Neural progenitor cell (in vitro differentiated cells): ENCODE data around the gene MAOB. TPM values are rescaled to one million over a fixed set of nuclear protein-coding genes. Genes with fewer than 3 reads are reported as not detected.

Experiments
- DNase-seq: peaks from one replicate; pipeline ENCODE4 v3.0.0-alpha.2; 2016; ENCODE audit warnings: low spot score
- H2AFZ ChIP-seq: fragments of 200-600 bp; sonication (generic); replicated peaks from 2 replicates; pipeline ENCODE4 v1.6.1; 2016; ENCODE audit warnings: antibody characterized with exemption
- H3F3A ChIP-seq: fragments of 200-600 bp; sonication (generic); 2 replicates; pipeline ENCODE4 v1.6.1; 2016; ENCODE audit warnings: antibody characterized with exemption, low read depth
- H3K27ac ChIP-seq: fragments of 200-600 bp; sonication (generic); 2 replicates; pipeline ENCODE4 v1.5.1; 2016; ENCODE audit warnings: mild to moderate bottlenecking
- H3K27me3 ChIP-seq: fragments of 200-600 bp; sonication (generic); 2 replicates; pipeline ENCODE4 v1.6.1; 2016; ENCODE audit warnings: mild to moderate bottlenecking, moderate library complexity
- H3K36me3 ChIP-seq: fragments of 200-600 bp; sonication (generic); 2 replicates; pipeline ENCODE4 v1.5.1; 2016
- H3K4me1 ChIP-seq: fragments of 200-600 bp; sonication (generic); 2 replicates; pipeline ENCODE4 v1.6.1; 2016; ENCODE audit warnings: mixed run types
- H3K4me2 ChIP-seq: fragments of 200-600 bp; sonication (generic); 2 replicates; pipeline ENCODE4 v1.6.1; 2016
- H3K4me3 ChIP-seq: fragments of 200-600 bp; sonication (generic); 2 replicates; pipeline ENCODE4 v1.5.1; 2016
- H3K79me2 ChIP-seq: fragments of 200-600 bp; sonication (generic); 2 replicates; pipeline ENCODE4 v1.6.1; 2016; ENCODE audit warnings: low read depth
- H3K9ac ChIP-seq: fragments of 200-600 bp; sonication (generic); 2 replicates; pipeline ENCODE4 v1.6.1; 2016
- H3K9me3 ChIP-seq: fragments of 200-600 bp; sonication (generic); 2 replicates; pipeline ENCODE4 v1.5.1; 2016; ENCODE audit warnings: low read depth
- H4K20me1 ChIP-seq: fragments of 200-600 bp; sonication (generic); 2 replicates; pipeline ENCODE4 v1.6.1; 2016; ENCODE audit warnings: low read depth
- H3K27ac Mint-ChIP-seq: 3 replicates; pipeline ENCODE4 v1.8.0; 2021; ENCODE audit warnings: mixed read lengths
- H3K27me3 Mint-ChIP-seq: 2 replicates; pipeline ENCODE4 v1.8.0; 2022; ENCODE audit warnings: low read depth, mild to moderate bottlenecking, inconsistent platforms, moderate library complexity, mixed read lengths; ENCODE audit not compliant: insufficient read depth
- H3K36me3 Mint-ChIP-seq: 3 replicates; pipeline ENCODE4 v1.8.0; 2021; ENCODE audit warnings: mixed read lengths
- H3K4me1 Mint-ChIP-seq: 3 replicates; pipeline ENCODE4 v1.8.0; 2021; ENCODE audit warnings: mixed read lengths
- H3K4me3 Mint-ChIP-seq: 3 replicates; pipeline ENCODE4 v1.8.0; 2021; ENCODE audit warnings: mild to moderate bottlenecking, moderate library complexity, mixed read lengths
- H3K9me3 Mint-ChIP-seq: 3 replicates; pipeline ENCODE4 v1.8.0; 2020; ENCODE audit warnings: mixed read lengths
- EZH2 ChIP-seq: fragments of 200-600 bp; sonication (generic); IDR thresholded peaks from 2 replicates; pipeline ENCODE4 v1.6.1; 2017; ENCODE audit warnings: antibody characterized with exemption, mild to moderate bottlenecking, moderate library complexity
- EZH2phosphoT487 ChIP-seq: fragments of 200-600 bp; sonication (generic); IDR thresholded peaks from 2 replicates; pipeline ENCODE4 v1.6.1; 2017; ENCODE audit warnings: antibody characterized with exemption
- total RNA-seq: library from RNA; depleted of rRNA; stranded (reverse); fragments of >200 nt; gene quantifications from 2 replicates; pipeline ENCODE4 v1.2.3, GENCODE V29; 2015; ENCODE audit warnings: low replicate concordance
- TF ChIP-seq, protein P1 (sequence below): fragments of 200-600 bp; sonication (generic); IDR thresholded peaks from 2 replicates; pipeline ENCODE4 v1.5.1; 2017; ENCODE audit warnings: antibody characterized with exemption, mild to moderate bottlenecking

MAOB gene
- total RNA-seq, 1 donor from 2014 or later = 1.5 TPM

DNA sequence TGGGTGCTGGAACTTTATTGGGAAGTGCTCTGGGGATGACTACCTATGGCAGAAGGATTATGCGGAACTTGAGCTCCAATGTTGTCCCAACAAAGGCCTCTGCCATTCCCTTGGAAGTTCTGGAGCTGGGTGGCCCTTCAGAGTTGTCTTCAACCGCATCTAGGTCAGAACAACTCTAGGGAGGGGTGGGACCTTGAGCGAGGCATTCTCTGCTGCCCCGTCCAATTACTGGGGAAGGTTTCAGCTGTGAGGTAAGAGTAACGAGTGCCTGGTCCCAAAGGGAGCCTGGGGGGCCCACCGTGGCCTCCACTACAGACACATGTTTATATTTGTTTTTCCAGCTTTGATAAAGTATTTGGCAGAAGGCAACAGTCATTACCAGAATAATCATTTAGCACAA lies 146.7 kb downstream of the MAOB start:
- H3K27me3 Mint-ChIP-seq = peaks cover 2% of the 10 kb centered on the region

DNA sequence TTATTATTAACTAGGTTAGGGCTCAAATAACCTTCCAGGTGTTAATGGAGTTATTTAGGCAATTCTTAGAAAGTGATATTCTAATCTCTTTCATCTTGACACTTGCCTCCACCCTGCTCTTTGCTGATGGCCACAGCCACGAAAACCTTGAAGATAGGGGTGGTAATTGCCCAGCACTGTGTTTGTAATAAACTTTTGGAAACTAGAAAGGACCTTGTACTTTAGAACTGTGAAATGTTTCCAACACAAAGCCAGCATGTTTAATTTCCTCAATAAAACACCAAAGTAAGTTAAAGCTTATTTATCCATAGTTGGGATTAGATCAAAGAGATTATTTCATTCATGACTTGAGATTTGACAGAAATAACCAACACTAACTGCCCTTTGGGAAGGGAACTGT lies 147.8 kb downstream of the MAOB start:
- no peaks in the 10 kb centered on the region for H3F3A ChIP-seq
- H3K36me3 ChIP-seq = no peaks in the 10 kb centered on the region
- H2AFZ ChIP-seq = no peak overlapping the region
- no peaks in the 10 kb centered on the region for H3K27me3 ChIP-seq
- TF ChIP-seq EZH2 = no peak
- TF ChIP-seq, protein P1, sequence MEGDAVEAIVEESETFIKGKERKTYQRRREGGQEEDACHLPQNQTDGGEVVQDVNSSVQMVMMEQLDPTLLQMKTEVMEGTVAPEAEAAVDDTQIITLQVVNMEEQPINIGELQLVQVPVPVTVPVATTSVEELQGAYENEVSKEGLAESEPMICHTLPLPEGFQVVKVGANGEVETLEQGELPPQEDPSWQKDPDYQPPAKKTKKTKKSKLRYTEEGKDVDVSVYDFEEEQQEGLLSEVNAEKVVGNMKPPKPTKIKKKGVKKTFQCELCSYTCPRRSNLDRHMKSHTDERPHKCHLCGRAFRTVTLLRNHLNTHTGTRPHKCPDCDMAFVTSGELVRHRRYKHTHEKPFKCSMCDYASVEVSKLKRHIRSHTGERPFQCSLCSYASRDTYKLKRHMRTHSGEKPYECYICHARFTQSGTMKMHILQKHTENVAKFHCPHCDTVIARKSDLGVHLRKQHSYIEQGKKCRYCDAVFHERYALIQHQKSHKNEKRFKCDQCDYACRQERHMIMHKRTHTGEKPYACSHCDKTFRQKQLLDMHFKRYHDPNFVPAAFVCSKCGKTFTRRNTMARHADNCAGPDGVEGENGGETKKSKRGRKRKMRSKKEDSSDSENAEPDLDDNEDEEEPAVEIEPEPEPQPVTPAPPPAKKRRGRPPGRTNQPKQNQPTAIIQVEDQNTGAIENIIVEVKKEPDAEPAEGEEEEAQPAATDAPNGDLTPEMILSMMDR = no peak
- TF ChIP-seq EZH2phosphoT487 = no peak
- Mint-ChIP-seq H3K4me1 (peaks cover 6% of the 10 kb centered on the region), H3K27me3 (peaks cover 2% of the 10 kb centered on the region), H3K4me3 (no peak overlapping the region), H3K27ac (no peak overlapping the region), H3K36me3 (no peaks in the 10 kb centered on the region), H3K9me3 (peaks cover 3% of the 10 kb centered on the region)
- H3K79me2 ChIP-seq = no peaks in the 10 kb centered on the region
- H3K4me1 ChIP-seq = peaks cover 8% of the 10 kb centered on the region
- H3K4me3 ChIP-seq = no peak overlapping the region
- H3K27ac ChIP-seq = no peak overlapping the region
- no peaks in the 10 kb centered on the region for H3K9me3 ChIP-seq
- no peak overlapping the region for H3K9ac ChIP-seq
- no peak overlapping the region for H3K4me2 ChIP-seq
- DNase-seq = no peak
- H4K20me1 ChIP-seq = no peaks in the 10 kb centered on the region

More for the DNA sequence above, 146.7 kb downstream of the MAOB start:
- H4K20me1 ChIP-seq = no peaks in the 10 kb centered on the region
- H3K27me3 ChIP-seq = no peaks in the 10 kb centered on the region
- H3K4me3 ChIP-seq = no peak overlapping the region
- H3K9me3 ChIP-seq = no peaks in the 10 kb centered on the region
- no peak overlapping the region for H2AFZ ChIP-seq
- Mint-ChIP-seq H3K27ac (no peak overlapping the region), H3K36me3 (no peaks in the 10 kb centered on the region), H3K4me1 (peaks cover 6% of the 10 kb centered on the region), H3K9me3 (peaks cover 2% of the 10 kb centered on the region), H3K4me3 (no peak overlapping the region)
- no peak for DNase-seq
- no peak overlapping the region for H3K9ac ChIP-seq
- TF ChIP-seq EZH2 (no peak), EZH2phosphoT487 (no peak)
- TF ChIP-seq, protein P1 = no peak
- no peak overlapping the region for H3K27ac ChIP-seq
- H3K4me1 ChIP-seq = peaks cover 8% of the 10 kb centered on the region
- no peak overlapping the region for H3K4me2 ChIP-seq
- H3K36me3 ChIP-seq = no peaks in the 10 kb centered on the region
- H3K79me2 ChIP-seq = no peaks in the 10 kb centered on the region
- no peaks in the 10 kb centered on the region for H3F3A ChIP-seq

DNA sequence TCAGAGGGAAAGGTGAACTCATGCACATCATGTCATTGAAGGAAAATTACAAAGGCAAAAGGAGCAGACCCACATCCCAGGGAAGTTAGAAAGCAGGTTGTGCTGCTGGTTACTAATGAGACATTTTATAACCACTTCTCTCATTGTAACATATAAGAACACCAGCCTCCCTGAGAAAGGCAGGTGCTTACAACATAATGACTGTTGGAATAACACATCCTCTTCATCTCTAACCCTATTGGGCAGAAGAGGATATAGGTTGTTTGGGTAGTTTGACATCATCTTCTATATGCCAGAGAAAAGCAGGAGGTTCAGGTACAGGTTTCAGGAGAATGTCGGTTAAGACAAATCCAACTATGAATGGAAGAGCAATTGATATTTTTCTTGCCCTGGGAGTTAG lies 148.6 kb downstream of the MAOB start:
- Histone ChIP-seq H3K27ac (no peak overlapping the region), H3K9me3 (no peaks in the 10 kb centered on the region), H3K36me3 (no peaks in the 10 kb centered on the region), H3K4me3 (no peak overlapping the region), H3K27me3 (no peaks in the 10 kb centered on the region), H4K20me1 (no peaks in the 10 kb centered on the region), H2AFZ (no peak overlapping the region), H3K79me2 (no peaks in the 10 kb centered on the region), H3F3A (no peaks in the 10 kb centered on the region), H3K4me1 (peaks cover 8% of the 10 kb centered on the region), H3K9ac (no peak overlapping the region), H3K4me2 (no peak overlapping the region)
- Mint-ChIP-seq H3K9me3 (peaks cover 5% of the 10 kb centered on the region), H3K4me1 (peaks cover 6% of the 10 kb centered on the region), H3K4me3 (no peak overlapping the region), H3K36me3 (no peaks in the 10 kb centered on the region), H3K27me3 (peaks cover 2% of the 10 kb centered on the region), H3K27ac (no peak overlapping the region)
- TF ChIP-seq EZH2 (no peak), EZH2phosphoT487 (no peak)
- TF ChIP-seq, protein P1 = no peak
- DNase-seq = no peak
